Spinal cord (tissue), 10 donors: Measurements from ENCODE around the gene GZF1. TPM values are rescaled to one million over a fixed set of nuclear protein-coding genes. Genes with fewer than 3 reads are reported as not detected.

ENCODE experiments used
- DNase-seq, 6 donors: peaks; one replicate each; pipeline versions ENCODE4 v3.0.0 to v3.0.0-alpha.2; 2013 to 2015; ENCODE audit warnings: low spot score in 6 of 6, low read depth in 4 of 6
- H3K27ac ChIP-seq: one replicate; pipeline ENCODE4 v1.5.1; 2013; ENCODE audit warnings: low read depth, low read length, control low read depth
- H3K27me3 ChIP-seq: one replicate; pipeline ENCODE4 v1.6.1; 2013; ENCODE audit warnings: low read length; ENCODE audit not compliant: control insufficient read depth, insufficient read depth
- H3K36me3 ChIP-seq: one replicate; pipeline ENCODE4 v1.6.1; 2013; ENCODE audit warnings: low read length; ENCODE audit not compliant: control insufficient read depth, insufficient read depth
- H3K4me1 ChIP-seq: one replicate; pipeline ENCODE4 v1.6.1; 2013; ENCODE audit warnings: low read length; ENCODE audit not compliant: control insufficient read depth, insufficient read depth
- H3K4me3 ChIP-seq: one replicate; pipeline ENCODE4 v1.5.1; 2013; ENCODE audit warnings: low read depth, low read length, control low read depth
- H3K9me3 ChIP-seq: one replicate; pipeline ENCODE4 v1.6.1; 2013; ENCODE audit warnings: low read length; ENCODE audit not compliant: control insufficient read depth, insufficient read depth
- WGBS: methylation state at CpG from one replicate; pipeline ENCODE4 v1.1.5; 2013; ENCODE audit warnings: missing lambda C conversion rate; ENCODE audit not compliant: insufficient coverage; 5-methylcytosine and 5-hydroxymethylcytosine counted together
- polyA plus RNA-seq, 2 donors: library from polyadenylated mRNA; unstranded; fragments of 120-200 nt; gene quantifications; one replicate each; pipeline ENCODE4 v1.2.1, GENCODE V29; 2013; ENCODE audit not compliant: insufficient read length in 2 of 2
- total RNA-seq, 2 donors: library from RNA; depleted of rRNA in 1 of 2; stranded (reverse); fragments of 120-200 nt in 1 of 2; fragments of >200 nt in 1 of 2; gene quantifications; one replicate each; pipeline versions ENCODE4 v1.2.3 to v1.2.4, GENCODE V29; 2013 to 2014
- donor health status: healthy.

GZF1 gene
- total and polyA plus RNA-seq, 4 donors, result 21.1 to 23.7 (median 22.7) TPM

DNA sequence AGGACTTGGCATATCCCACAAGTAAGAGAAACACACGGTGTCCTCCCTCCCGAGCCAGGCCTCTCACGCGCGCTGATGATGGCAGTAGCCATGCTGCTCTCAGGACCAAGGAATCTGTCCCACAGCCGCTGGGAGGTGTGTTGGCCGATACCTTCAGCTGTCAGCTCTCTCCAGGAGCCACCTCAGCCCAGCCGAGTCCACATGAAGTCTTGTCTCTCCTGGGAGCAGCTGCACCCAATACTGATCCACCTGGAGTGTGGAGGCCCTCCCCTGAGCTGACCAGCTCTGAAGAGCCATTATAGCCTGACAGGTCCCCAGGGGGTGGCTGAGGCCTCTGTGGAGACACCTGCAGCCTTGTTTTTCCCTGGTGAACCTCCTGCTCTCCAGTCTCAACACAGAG is 35.2 kb upstream of the GZF1 start:
- Histone ChIP-seq H3K4me3 (no peak overlapping the region), H3K27me3 (no peaks in the 10 kb centered on the region), H3K27ac (no peak overlapping the region), H3K4me1 (no peaks in the 10 kb centered on the region), H3K36me3 (no peaks in the 10 kb centered on the region), H3K9me3 (no peaks in the 10 kb centered on the region)
- no peak for DNase-seq
- WGBS, result 95% methylated on average over 8 of the region's 8 CpGs

DNA sequence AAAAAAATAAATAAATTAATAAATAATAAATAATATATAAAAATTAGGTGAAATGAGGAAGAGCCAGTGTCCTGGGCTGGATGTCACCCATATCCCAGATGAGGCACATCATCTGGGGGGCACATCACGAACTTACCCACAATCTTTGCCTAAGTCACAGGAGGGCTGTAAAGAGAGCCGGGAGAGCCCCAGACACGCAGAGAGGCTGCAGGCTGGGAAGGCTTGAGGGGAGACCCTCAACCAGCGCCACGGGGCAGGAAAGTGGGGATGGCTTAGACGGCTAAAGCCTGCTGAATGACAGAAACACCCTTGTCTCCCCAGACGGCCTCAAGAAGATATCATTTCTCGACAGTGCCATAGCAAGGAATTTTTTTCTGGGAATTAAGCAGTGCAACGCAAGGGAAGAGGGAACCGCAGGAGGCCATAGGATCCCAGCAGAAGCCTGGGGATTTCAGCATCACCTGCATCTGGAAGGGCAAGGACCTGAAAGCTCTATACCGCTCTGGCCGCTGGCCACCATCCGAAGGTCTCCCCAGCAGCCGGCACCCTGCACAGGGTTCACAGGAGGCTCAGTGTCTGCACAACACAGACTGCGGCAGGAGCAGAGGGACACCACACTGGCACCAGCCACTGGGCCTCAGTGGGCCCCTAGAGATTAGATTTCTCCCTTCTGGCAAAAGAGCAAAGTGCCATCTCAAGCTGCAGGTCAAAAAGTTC is 34.2 kb upstream of the GZF1 start:
- H3K9me3 ChIP-seq, result no peaks in the 10 kb centered on the region
- H3K36me3 ChIP-seq, result no peaks in the 10 kb centered on the region
- WGBS, result 82% methylated on average over 14 of the region's 15 CpGs
- no peaks in the 10 kb centered on the region for H3K4me1 ChIP-seq
- DNase-seq, result no peak
- no peak overlapping the region for H3K27ac ChIP-seq
- H3K27me3 ChIP-seq, result no peaks in the 10 kb centered on the region
- no peak overlapping the region for H3K4me3 ChIP-seq

DNA sequence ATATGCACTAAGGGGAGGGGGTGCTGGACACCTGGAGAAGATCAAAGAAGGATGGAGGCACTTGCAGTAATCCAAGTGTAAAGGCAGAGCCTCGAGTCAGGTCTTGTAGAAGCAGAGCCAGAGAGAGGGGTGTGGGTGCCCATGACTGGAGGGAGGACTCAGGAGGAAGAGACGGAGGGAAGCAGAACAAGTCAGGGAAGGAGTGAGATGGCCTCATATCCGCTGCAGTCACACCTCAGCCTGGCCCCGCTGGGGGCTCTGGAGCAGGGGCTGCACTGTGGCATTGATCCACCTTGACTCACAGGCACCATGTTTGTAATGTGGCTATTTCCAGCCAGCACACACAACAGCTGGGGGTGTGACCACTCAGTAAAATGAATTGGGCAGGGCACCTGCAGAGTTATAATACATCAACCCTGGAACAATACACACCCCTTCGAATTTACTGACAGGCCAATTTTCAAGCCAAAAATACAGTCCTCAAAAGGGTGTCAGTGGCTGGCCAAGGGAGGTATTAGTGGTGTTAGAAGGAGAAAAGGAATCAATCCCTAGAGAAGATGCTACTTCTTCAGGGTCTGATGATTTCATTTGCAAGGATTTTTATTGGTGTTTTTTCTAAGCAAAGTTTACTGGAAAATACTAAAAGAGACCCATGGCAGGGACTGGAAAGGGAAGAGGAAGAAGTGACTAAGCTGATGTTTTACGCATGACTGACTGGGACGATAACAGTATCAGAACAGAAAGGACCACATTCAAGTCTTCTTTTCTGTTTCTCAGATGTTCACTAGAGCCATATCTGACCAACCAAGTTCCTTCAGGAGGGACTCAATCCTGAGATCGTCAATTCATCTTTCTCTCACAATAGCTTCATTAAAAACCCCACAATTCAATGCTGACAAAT is 30.3 kb upstream of the GZF1 start:
- H3K27me3 ChIP-seq, result no peaks in the 10 kb centered on the region
- H3K9me3 ChIP-seq, result no peaks in the 10 kb centered on the region
- H3K36me3 ChIP-seq, result no peaks in the 10 kb centered on the region
- no peak overlapping the region for H3K27ac ChIP-seq
- H3K4me1 ChIP-seq, result peaks cover under 1% of the 10 kb centered on the region
- 81% methylated on average over 4 of the region's 8 CpGs for WGBS
- H3K4me3 ChIP-seq, result no peak overlapping the region
- DNase-seq, result no peak

DNA sequence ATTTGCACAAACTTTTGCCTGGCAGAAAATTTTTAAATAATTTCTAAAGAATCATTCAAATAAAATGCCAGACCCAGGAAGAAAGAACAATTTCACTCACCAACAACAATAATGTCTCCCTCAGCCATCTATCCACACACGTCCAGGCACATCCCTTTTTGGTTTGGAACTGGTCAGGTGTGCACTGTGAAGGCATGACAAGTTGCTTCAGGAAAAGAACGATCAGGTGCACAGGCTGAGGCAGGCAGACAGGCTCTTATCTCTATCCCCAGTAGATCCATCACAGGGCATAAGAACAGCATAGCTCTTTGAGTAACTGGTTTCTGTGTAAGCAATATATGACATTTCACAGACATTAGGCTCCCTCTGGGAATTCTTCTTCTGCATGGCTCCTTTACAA is 29.5 kb upstream of the GZF1 start:
- no peaks in the 10 kb centered on the region for H3K27me3 ChIP-seq
- no peak overlapping the region for H3K27ac ChIP-seq
- peaks cover 8% of the 10 kb centered on the region for H3K4me1 ChIP-seq
- DNase-seq, result no peak
- WGBS, result 50% methylated on average over 1 of the region's 2 CpGs
- H3K9me3 ChIP-seq, result no peaks in the 10 kb centered on the region
- H3K4me3 ChIP-seq, result no peak overlapping the region
- H3K36me3 ChIP-seq, result no peaks in the 10 kb centered on the region

DNA sequence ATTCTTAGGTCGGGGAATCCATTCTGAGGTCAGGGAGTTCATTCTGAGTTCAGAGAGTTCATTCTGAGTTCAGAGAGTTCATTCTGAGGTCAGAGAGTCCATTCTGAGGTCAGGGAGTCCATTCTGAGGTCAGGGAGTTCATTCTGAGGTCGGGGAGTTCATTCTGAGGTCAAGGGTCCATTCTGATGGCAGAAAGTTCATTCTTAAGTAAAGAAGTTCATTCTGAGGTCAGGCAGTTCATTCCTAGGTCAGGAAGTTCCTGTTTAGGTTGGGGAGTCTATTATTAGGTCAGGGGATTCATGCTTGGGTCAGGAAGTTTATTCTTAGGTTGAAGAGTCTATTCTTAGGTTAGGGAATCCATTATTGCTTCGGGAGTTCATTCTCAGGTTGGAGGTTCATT is 27.9 kb upstream of the GZF1 start:
- Histone ChIP-seq H3K27ac (no peak overlapping the region), H3K4me3 (no peak overlapping the region), H3K9me3 (no peaks in the 10 kb centered on the region), H3K36me3 (no peaks in the 10 kb centered on the region), H3K4me1 (peaks cover 8% of the 10 kb centered on the region), H3K27me3 (no peaks in the 10 kb centered on the region)
- no peak for DNase-seq
- 69% methylated on average over 3 of the region's 3 CpGs for WGBS

DNA sequence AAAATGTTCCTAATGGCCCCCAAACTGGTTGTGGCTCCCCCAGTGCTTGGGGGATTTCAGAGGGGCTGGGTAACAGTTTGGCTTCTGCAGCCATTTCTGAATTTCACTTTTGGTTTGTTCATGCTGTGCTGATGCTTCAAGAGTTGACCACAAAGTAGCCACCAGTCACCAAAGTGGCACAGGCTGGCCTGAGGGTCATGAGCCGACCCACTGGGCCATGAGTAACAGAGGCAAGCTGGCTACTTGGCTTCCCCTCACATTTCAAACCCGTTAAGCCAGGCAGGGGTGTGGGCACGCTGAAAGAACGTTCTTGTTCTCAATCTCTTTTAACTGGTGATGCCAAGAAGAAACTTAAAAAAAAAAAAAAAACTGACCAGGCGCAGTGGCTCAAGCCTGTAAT is 26.5 kb upstream of the GZF1 start:
- no peak for DNase-seq
- Histone ChIP-seq H3K27me3 (no peaks in the 10 kb centered on the region), H3K27ac (no peak overlapping the region), H3K4me3 (no peak overlapping the region), H3K9me3 (no peaks in the 10 kb centered on the region), H3K36me3 (no peaks in the 10 kb centered on the region), H3K4me1 (peaks cover 8% of the 10 kb centered on the region)
- WGBS, result 86% methylated on average over 1 of the region's 5 CpGs

DNA sequence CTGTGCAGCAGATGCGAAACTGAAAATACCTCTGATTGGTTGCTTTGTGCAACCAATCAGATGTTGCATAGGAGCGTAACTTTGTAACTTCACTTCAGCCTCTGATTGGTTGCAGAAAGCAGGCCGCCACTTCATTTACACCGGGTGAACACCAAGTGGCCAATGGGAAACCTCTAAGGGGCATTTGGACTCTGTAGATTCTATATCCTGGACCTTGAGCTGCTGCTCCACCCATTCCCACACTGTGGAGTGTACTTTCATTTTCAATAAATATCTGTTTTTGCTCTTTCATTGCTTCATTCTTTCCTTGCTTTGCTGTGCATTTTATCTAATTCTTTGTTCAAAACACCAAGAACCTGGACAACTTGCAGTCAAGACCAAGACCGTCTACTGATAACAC is 25.5 kb upstream of the GZF1 start:
- no peak overlapping the region for H3K4me3 ChIP-seq
- no peaks in the 10 kb centered on the region for H3K9me3 ChIP-seq
- H3K27ac ChIP-seq, result no peak overlapping the region
- H3K4me1 ChIP-seq, result peaks cover 8% of the 10 kb centered on the region
- H3K36me3 ChIP-seq, result no peaks in the 10 kb centered on the region
- WGBS, result 95% methylated on average over 4 of the region's 5 CpGs
- no peak for DNase-seq
- no peaks in the 10 kb centered on the region for H3K27me3 ChIP-seq

DNA sequence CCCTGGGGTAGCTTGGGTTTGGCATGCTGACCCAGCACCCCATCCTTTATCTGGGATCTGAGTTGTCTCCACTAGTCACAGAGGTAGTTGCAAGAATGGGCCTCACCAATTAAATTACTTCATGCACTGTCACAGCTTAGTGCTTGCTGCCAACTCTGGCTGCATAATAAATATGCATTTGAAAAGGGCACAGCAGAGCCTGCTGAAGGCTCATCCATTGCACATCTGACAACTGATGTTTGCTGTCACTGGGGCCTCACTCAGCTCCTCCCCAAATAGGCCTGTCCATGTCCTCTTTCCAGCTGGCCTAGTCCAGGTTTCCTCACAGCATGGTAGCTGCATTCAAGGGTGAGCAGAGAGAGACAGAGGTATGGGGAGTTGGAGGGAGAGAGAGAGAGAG is 24.7 kb upstream of the GZF1 start:
- peak in 1 of 6 donors; percentile 52 for DNase-seq
- Histone ChIP-seq H3K4me3 (no peak overlapping the region), H3K27ac (no peak overlapping the region), H3K9me3 (no peaks in the 10 kb centered on the region), H3K36me3 (no peaks in the 10 kb centered on the region), H3K4me1 (peaks cover 8% of the 10 kb centered on the region), H3K27me3 (no peaks in the 10 kb centered on the region)

DNA sequence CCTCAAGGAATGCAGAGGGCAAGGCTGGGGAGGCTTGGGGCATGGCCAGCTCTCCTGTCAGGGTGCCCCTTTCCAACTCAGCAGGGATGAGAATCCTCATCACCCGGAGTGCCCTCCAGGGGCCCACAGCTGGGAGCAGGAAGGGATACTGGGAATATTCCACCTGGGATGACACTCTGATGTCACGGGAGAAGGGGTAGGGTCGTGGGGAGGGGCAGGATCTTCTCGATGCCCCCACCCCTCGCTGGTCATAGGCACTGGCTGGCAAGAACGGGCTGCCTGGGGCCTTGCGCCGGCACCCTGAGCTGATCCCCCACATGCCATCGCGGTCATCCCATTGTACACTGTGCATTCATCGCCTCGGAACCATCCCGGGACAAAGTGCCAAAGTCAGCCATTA is 22.0 kb upstream of the GZF1 start:
- Histone ChIP-seq H3K9me3 (no peaks in the 10 kb centered on the region), H3K4me3 (no peak overlapping the region), H3K36me3 (no peaks in the 10 kb centered on the region), H3K4me1 (peaks cover 8% of the 10 kb centered on the region), H3K27ac (no peak overlapping the region), H3K27me3 (no peaks in the 10 kb centered on the region)
- WGBS, result 71% methylated on average over 12 of the region's 13 CpGs
- no peak for DNase-seq

DNA sequence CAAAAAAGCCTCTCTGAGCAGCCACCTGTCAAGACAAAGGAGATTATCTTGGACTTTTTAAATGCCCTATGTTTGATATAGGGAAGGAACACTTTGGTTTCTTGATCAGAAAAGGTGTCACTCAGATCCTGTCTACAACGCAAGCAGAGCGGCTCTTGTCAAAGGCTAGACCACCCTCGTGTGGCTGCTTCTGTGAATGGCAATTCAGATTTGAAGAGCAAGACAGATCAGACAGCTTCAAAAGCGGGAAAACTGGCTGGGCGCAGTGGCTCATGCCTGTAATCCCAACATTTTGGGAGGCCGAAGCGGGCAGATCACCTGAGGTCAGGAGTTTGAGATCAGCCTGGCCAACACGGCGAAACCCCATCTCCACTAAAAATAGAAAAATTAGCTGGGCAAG is 21.5 kb upstream of the GZF1 start:
- Histone ChIP-seq H3K4me3 (no peak overlapping the region), H3K27me3 (no peaks in the 10 kb centered on the region), H3K36me3 (no peaks in the 10 kb centered on the region), H3K9me3 (no peaks in the 10 kb centered on the region), H3K27ac (no peak overlapping the region), H3K4me1 (peaks cover 8% of the 10 kb centered on the region)
- WGBS, result 43% methylated on average over 9 of the region's 9 CpGs
- peak in 3 of 6 donors; percentile 68 to 94 (median 87) for DNase-seq
